Adrenal gland (tissue), 5 donors: ENCODE results near the gene PCDHA5.

ENCODE experiments used
- POLR2A ChIP-seq, 2 donors: fragments of 450-650 bp; IDR thresholded peaks; one replicate each; pipeline ENCODE4 v1.6.1; 2017; ENCODE audit warnings: antibody characterized with exemption in 2 of 2, mild to moderate bottlenecking in 2 of 2, moderate library complexity in 1 of 2
- TF ChIP-seq, protein P1 (sequence below), 6 experiments: fragments of 450-650 bp in 4 of 6; fragments of 200-600 bp in 2 of 6; sonication (generic) in 1 of 6; IDR thresholded peaks; 1 replicate in 5 of 6; 2 replicates in 1 of 6; pipeline versions ENCODE4 v1.5.1 to v1.8.0; 2016 to 2021; ENCODE audit warnings: antibody characterized with exemption in 6 of 6, mild to moderate bottlenecking in 2 of 6, moderate library complexity in 1 of 6
- donor health status: DM: no; HTN: no; CAD: no.

DNA sequence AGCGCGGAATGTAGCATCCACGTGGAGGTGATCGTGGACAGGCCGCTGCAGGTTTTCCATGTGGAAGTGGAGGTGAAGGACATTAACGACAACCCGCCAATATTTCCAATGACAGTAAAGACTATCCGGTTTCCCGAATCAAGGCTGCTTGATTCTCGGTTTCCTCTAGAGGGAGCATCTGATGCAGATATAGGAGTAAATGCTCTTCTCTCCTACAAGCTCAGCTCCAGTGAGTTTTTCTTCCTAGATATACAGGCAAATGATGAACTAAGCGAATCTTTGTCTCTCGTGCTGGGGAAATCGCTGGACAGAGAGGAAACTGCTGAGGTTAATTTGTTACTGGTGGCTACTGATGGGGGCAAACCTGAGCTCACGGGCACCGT lies 26.2 kb upstream of the PCDHA5 start:
- TF ChIP-seq, protein P1, sequence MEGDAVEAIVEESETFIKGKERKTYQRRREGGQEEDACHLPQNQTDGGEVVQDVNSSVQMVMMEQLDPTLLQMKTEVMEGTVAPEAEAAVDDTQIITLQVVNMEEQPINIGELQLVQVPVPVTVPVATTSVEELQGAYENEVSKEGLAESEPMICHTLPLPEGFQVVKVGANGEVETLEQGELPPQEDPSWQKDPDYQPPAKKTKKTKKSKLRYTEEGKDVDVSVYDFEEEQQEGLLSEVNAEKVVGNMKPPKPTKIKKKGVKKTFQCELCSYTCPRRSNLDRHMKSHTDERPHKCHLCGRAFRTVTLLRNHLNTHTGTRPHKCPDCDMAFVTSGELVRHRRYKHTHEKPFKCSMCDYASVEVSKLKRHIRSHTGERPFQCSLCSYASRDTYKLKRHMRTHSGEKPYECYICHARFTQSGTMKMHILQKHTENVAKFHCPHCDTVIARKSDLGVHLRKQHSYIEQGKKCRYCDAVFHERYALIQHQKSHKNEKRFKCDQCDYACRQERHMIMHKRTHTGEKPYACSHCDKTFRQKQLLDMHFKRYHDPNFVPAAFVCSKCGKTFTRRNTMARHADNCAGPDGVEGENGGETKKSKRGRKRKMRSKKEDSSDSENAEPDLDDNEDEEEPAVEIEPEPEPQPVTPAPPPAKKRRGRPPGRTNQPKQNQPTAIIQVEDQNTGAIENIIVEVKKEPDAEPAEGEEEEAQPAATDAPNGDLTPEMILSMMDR (IDR thresholded peaks at IDR 0.05), result no peak
- TF ChIP-seq POLR2A (IDR thresholded peaks at IDR 0.05), result no peak
